GM19452 (cell line): ENCODE measurements around the gene C22orf39.
A peak's percentile ranks its signal among the peaks of the same experiment; 100 is the strongest.

Experiments used
- ATAC-seq: cut with Tn5 transposase; IDR thresholded peaks from one replicate; pipeline ENCODE4 v1.9.1; 2021; ENCODE audit not compliant: unreplicated experiment

C22orf39 gene, protein sequence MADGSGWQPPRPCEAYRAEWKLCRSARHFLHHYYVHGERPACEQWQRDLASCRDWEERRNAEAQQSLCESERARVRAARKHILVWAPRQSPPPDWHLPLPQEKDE

DNA sequence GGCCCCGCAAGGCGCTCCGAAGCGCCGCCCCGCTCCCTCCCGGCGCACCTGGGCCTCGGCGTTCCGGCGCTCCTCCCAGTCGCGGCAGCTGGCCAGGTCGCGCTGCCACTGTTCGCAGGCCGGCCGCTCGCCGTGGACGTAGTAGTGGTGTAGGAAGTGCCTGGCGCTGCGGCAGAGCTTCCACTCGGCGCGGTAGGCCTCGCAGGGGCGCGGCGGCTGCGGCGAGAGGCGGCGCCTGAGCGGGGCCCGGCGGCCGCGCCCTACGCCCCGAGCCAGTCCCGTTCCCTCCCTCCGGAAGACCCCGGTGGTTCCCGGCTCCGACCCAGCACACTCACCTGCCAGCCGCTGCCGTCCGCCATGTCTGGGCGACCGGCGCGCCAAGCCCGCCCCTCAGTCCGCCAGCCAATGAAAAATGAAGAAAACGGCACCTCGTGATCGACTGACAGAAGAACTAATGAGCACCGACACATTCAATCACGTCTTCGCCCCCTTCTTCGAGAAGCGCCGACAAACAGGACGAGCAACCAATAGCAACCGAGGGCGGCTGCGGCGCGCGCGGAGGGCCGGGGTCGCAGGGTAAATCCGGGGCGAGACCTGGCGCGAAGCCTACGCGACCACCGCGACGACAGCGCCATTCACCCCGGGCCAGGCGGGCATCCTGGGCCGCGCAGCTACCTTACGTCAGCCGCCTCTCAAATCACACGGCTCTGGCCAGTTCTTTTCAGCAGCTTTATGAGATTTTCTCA, at the start of gene C22orf39:
Gene C22orf39 (minus strand): TSS at position 382 of the 746 bp plus-strand sequence. CDS start 23 bp downstream, at position 359.
- peak; percentile 83 for ATAC-seq

DNA sequence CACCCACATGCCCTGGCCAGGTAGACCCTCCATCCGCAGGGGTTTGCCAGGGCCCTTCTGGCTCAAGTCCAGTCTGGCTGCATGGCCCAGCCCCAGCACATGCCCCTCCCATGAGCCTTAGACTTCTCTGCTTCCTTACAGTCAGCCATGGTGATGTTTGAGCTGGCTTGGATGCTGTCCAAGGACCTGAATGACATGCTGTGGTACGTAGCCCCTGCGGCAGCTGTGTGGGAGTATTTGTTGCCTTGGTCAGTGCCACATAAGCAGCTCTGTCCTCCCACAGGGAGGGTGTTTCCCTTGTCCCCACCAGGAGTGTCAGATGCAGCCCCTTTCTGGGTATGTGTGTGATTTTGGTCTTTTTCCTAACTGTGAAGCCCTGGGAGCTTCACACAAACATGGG, 49.7 kb upstream of the C22orf39 start:
- ATAC-seq = no peak

DNA sequence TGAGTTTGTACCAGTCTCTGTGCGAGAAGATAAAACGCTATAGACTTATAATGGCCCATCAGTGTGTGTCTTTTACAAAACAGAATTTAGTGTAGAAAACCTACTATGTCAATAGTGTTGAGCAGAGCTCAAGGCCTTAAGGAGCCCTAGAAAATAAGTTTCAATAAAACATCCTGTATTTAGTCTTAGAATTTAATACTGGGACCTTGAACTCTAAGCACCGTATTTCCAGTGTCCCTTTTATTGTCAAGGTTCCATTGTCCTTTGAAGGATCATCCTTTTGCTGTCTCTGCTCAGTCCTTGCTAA, 48.8 kb upstream of the C22orf39 start:
- no peak for ATAC-seq

DNA sequence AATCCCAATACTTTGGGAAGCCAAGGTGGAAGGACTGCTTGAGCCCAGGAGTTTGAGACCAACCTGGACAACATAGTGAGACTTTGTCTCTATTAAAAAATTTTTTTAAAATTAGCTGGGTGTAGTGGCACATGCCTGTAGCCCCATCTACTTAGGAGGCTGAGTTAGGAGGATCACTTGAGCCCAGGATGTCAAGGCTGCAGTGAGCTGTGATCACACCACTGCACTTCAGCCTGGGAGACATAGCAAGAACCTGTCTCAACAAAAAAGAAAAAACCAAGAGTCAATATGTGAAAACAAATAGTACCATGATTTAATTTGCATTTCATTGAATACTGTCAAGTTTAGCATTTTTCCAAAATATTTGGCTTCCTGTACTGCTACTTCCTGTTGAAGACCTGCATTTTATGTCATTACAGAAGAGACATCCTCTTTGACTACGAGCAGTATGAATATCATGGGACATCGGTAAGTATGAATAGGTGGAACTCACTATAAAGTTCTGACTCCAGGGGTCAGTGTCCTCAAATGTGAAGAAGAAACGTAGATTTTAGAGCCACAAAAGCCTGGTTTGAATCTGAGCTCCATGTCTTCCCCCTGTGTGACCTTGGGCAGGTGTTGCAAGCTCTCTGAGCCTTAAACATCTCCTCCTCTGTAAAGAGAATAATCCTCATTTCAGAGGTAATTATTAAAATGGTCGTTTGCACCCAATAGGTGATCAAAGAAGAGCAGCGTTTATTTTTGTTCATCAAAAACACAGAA, 48.2 kb upstream of the C22orf39 start:
- no peak for ATAC-seq

DNA sequence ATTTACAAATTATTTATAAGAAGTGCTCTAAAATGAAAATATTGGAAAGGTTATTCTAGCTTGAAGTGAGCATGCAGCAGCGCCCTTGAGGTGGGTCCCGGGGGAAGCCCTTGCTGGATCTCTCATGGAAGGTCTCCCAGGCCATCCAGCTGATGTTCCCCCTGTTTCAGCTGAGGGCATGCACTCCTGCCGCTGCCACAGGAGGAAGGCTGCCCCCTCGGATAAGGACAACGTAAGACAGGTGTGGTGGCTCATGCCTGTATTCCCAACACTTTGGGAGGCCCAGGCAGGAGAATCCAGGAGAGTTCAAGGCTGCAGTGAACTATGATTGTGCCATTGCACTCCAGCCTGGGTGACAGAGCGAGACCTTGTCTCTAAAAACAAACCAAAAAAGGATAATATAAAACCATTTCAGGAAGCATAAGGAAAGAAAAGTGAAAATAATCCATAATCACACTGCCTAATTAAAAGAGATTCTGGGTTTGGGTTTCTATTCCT, 47.2 kb upstream of the C22orf39 start:
- ATAC-seq = no peak

DNA sequence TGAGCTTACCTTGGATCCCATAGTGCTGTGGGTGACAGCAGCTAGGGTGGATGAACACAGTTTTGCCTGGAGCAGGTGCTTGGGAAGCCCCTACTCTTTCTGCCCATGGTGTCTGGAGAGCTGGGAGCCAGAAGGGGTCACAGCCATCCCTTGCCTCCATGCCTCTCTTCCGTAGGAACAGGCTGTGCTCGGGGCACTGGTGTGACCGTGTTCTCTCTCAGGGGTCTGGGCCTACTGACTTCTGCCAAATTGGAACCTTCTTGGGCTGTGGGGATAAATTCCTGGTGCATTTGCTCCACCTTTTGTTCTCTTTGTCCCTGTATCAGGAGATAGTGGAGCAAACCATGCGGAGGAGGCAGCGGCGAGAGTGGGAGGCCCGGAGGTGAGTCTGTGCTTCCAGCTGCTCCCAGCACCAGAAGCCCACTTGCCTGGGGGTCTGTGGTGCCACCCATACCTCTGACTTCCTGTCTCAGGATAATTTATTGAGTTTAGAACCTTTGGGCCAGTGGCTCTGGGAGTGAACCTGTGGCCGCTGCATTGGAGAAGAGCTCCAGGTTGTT, 46.6 kb upstream of the C22orf39 start:
- no peak for ATAC-seq

DNA sequence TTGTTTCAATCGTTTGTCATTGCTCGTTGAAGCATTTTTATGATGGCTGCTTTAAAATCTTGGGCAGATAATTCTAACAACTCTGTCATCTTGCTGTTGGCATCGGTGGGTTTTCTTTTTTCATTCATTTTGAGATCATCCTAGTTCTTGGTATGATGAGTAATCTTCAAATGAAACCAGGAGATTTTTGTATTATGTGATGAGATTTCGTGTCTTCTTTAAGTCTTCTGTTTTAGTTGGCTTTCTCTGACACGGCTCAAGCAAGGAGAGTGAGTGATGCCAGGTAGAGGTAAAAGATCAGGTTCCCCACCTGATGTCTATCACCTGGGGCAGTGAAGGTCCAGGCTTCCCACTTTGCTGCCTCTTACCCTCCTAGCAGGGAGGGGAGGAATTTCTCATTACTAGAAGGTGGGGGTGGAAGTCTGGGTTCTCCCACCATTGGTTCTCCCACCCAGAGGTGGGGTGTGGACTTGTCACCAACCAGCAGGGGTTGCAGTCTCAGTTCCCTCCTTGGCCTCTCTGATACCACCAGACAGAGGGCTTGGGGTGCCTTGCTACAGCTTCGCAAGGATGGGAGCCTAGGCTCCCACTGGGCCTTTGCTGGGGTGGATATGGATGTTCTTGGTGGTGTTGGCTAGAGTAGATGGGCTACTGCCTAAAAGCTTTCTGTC, 45.1 kb upstream of the C22orf39 start:
- ATAC-seq = no peak

DNA sequence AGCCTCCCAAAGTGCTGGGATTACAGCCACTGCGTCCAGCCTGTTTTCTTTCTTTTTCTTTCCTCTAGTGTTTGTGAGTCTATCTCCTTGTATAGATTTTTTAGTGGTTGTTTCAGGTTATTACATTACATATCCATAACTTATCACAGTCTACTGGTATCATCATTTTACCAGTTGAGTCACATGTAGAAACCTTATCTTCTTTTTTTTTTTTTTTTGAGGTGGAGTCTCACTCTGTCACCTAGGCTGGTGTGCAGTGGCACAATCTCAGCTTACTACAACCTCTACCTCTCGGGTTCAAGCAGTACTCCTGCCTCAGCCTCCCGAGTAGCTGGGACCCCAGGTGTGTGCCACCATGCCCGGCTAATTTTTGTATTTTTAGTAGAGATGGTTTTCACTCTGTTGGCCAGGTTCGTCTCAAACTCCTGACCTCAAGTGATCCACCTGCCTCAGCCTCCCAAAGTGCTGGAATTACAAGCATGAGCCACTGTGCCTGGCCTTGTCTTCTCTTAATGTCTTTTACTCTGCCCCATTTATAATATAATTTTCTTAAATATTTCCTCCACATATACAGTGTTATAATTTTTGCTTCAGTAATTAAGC, 43.2 kb upstream of the C22orf39 start:
- no peak for ATAC-seq

DNA sequence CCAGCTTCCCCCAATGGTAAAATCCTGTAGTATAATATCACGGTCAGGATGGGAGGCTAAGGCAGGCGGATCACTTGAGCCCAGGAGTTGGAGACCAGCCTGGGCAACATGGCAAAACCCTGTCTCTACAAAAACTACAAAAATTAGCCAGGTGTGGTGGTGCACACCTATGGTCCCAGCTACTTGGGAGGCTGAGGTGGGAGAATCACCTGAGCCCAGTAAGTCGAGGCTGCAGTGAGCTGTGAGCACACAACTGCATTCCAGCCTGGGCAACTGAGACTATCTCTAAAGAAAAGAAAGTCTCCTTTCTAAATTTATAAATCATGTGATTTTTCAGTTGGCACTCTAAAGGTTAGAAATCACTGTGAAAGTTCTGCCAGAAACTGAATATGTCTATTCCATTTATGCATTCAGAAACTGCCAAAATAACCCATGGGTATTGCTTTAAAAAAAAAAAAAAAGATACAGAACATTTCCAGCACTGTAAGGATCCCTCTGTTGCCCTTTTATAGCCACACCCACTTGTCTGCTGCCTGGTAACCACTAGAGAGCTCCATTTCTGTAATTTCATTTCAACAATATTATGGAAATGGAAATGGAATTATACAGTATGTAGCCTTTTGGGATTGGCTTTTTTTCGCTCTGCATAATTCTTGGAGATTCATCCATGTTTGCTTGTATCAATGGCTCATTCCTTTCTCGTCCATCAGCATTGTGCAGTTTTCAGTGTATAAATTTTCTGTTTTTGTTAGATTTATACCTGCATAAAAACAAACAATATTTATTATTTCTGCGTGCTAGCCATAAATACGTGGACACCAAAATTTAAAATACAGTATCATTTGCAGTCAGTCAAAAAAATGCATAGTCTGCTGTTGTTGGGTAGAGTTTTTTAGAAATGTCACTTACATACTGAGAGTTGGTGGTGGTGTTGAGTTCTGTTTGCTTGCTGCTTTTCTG, 41.7 kb upstream of the C22orf39 start:
- no peak for ATAC-seq

DNA sequence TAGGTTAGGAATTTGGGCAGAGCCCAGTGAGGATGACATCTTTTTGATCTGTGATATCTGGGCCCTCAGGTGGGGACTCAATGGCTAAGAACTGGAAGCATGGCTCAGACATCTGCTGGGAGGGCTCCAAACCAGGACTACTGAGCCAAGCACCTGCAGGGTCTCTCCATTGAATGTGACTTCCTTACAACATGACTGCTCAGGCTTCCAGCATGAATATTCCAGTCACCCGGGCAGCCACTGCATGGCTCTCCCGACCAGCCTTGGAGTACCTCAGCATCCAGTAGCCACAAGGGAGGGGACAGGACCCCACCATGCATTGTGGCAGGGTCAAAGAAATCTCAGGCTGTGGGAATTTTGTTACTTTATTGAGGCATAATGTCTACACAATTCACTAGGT, 40.8 kb upstream of the C22orf39 start:
- no peak for ATAC-seq

DNA sequence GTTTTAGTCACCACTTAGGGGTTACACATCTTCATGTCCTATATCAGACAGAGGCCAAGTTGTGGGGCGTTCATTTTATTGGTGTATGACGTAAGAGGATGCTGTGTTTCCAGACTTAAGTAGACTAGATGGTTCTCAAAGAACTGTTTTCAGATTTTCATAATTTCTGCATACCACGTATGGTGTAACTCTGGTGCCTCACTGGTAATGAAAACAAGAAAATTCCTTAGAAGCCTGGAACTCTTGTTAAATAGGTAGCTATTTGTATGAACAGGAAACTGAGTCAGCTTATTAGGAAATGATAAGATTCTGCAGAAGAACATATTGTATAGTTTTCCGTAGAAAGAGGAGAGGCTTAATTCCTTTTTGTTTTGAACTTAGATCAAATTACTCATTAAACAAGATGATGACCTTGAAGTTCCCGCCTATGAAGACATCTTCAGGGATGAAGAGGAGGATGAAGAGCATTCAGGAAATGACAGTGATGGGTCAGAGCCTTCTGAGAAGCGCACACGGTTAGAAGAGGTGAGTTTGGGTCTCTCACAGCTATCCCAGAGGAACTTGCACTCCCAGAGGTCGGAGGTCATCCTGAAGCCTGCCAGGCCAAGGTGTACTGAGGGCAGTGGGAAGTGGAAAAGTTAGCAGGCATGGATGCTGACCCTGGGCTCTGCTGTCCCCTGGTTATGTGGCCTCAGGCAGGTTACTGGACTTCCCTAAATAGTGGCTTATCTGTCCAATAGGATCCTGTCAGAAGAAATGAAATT, 36.2 kb upstream of the C22orf39 start:
- ATAC-seq = no peak

DNA sequence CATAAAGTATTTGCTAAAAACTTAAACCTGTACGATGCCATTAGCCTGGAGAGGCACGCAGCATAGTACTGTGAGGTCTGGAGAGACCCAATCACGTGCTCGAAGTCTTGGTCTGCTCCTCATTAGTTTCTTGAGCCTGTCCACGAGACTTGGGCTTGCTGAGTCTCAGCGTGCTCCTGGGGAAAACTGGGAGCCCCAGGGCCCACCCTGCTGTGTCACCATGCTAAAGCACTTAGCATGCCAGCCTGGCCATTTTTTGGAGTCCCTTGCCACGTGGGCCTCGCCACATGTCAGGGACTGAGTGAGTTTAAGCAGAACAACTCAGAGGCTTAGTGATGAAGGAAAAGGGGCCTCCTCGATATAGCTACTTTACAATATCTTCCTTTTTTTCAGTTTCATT, 34.8 kb upstream of the C22orf39 start:
- no peak for ATAC-seq

DNA sequence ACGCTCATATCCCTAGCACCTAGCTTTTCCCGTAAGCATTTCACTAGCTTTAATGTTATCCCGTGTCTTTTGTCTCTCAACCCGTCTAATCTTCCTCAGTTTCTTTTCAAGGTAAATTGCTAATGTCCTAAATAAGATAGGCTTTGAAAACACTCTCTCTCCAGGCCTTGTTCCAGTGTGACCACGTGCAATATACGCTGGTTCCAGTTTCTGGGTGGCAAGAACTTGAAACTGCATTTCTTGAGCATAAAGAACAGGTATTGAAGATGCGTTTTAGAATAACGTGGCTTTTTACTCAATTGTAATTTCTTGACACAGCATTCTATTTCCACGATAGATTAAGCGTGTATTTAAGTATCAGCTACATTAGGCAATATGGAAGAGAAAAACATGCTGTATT, 33.3 kb upstream of the C22orf39 start:
- no peak for ATAC-seq

DNA sequence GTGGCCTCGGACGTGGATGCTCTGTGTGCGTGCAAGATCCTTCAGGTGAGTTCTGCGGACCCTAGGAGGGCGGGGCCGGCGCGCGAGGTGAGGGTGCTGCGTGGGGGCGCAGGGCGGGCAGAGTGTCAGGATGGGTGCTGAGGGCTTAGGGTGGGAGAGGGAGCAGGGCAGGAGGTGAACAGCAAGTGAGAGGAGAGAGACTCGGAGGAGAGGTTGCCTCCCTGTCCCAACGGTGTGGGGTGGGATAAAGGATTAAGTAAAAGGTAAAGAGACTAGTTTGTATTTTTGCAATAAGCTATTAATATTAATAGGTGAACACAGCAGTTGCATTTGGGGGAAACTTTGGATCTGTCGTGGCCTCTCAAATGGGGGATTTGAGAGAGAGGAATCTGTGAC, 32.7 kb upstream of the C22orf39 start:
- ATAC-seq = no peak

DNA sequence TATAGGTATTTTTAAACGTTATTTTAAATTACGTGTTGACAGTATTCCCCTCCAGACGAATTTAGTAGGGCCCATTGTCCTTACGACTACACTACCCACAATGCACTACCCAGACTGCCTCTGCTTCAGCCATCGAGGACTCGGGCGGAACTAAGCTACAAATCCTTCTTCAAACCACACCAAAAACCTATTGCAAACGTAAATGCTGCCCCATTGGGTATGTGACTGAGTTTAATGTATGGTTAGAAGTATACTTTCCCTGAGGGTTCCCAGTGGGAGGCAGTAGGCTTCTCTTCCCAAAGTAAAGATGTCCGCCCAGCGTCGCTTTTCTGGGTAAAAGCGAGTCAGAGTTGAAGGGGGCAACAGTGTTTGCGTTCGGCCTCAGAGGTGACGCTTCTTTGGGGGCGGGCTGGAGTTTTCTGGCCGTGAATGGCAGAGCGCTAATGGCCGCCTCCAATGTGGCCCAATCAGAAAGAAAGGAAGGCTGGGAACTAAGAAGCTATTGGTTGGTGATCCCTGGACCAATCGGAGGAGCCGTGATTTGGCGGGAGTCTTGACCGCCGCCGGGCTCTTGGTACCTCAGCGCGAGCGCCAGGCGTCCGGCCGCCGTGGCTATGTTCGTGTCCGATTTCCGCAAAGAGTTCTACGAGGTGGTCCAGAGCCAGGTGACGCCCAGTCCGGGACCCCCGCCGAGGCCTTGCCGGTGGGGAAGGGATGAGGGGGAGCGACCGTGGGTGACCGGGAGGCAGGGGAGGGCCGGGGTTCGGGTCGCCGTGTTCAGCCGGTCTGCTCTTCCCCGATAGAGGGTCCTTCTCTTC, 32.1 kb upstream of the C22orf39 start, which contains the start of gene CDC45:
Gene CDC45 (plus strand): TSS at position 566 of the 818 bp plus-strand sequence. CDS start 49 bp downstream, at position 615.
- peak; percentile 80 for ATAC-seq

DNA sequence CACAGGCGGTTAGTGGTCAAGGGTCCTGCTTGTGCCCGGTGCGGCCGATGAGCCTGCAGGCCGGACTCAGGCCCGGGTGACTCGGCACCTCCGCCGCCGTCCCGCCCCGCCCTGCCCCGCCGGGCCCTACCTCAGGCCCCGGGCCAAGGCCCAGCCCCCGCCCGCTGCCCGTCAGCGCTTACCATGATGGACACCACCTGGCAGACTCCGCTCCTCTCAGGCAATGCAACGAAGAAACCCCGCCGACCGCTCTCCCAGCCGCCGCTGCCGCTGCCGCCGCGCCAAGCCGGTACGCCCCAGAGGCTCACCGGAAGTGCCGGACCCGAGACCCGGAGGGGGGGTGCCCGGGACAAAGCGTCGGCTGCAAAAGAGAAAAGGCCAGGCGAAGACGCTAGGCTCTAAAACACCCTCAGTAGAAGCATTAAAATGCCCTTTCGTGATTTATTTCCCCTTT, 31.4 kb upstream of the C22orf39 start, which contains the start of gene UFD1:
Gene UFD1 (minus strand): TSS at position 293 of the 454 bp plus-strand sequence. CDS start 108 bp downstream, at position 185.
- ATAC-seq = peak; percentile 53

DNA sequence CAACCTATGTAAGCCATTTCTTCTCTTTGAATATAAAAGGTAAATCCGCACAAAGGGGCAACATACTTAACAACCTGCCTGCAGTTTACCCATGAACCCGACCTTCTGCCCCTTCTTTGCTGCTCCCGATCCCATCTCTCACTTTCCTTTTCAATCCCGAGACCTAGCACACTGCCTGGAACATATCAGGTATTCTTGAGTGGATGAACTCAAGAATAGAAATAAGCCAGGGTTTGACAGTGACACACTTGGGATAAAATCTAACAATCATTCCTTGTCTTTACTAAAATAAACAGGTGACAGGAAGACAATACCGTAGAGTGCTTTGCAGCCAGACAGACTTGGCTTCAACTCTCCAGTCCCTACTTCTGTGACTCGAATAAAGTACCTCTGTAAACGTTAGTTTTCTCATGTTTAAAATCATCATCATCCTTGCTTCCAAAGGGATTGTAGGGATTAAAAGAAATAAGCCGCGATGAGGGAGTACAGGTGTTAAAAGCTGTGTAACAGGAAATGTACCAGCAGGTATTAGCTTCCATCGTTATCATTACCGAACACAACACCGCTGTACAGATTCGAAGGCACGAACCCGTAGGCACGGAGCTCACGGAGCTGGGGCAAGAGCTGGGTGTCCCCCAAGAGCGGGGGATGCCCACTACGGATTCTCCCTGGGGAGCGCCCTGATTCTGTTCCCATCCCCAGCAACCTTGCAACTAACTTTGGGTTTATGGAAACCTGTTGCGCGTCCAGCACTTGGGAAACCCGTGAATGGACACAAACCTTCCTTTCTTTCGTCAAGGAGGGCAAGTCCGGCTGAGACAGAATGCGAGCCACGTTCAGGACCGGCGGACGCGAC, 30.8 kb upstream of the C22orf39 start:
- no peak for ATAC-seq
